CD14-positive monocyte (primary cell): ENCODE measurements around the gene TSHZ3. TPM values are rescaled to one million over a fixed set of nuclear protein-coding genes. Genes with fewer than 3 reads are reported as not detected.

ENCODE experiments used
- DNase-seq, 3 donors: peaks; one replicate each; pipeline ENCODE4 v3.0.0-alpha.2; 2011 to 2022
- H2AFZ ChIP-seq: 2 replicates; pipeline ENCODE4 v1.6.0; 2012; ENCODE audit warnings: mild to moderate bottlenecking, low read depth, low read length, inconsistent platforms; ENCODE audit not compliant: insufficient read depth, poor library complexity, severe bottlenecking
- H3K27ac ChIP-seq, 2 donors: 1 replicate in 1 of 2; 2 replicates in 1 of 2; pipeline ENCODE4 v1.5.1; 2012 to 2013; ENCODE audit warnings: low read length in 2 of 2, control low read depth in 1 of 2, inconsistent platforms in 1 of 2, low read depth in 1 of 2, mild to moderate bottlenecking in 1 of 2
- H3K27me3 ChIP-seq, 2 donors: one replicate each; pipeline versions ENCODE4 v1.6.0 to v1.6.1; 2011 to 2013; ENCODE audit warnings: low read length in 2 of 2; ENCODE audit not compliant: control insufficient read depth in 2 of 2, insufficient read depth in 2 of 2
- H3K36me3 ChIP-seq, 2 donors: replicated peaks in 1 of 2; 1 replicate in 1 of 2; 2 replicates in 1 of 2; pipeline versions ENCODE4 v1.5.1 to v1.6.1; 2012 to 2013; ENCODE audit warnings: low read length in 2 of 2, control low read depth in 1 of 2, inconsistent platforms in 1 of 2, mild to moderate bottlenecking in 1 of 2; ENCODE audit not compliant: insufficient read depth in 2 of 2, control insufficient read depth in 1 of 2
- H3K4me1 ChIP-seq, 2 donors: 1 replicate in 1 of 2; 2 replicates in 1 of 2; pipeline versions ENCODE4 v1.5.1 to v1.6.1; 2012 to 2013; ENCODE audit warnings: low read length in 2 of 2, control low read depth in 1 of 2, inconsistent platforms in 1 of 2, mild to moderate bottlenecking in 1 of 2, moderate library complexity in 1 of 2; ENCODE audit not compliant: insufficient read depth in 2 of 2, control insufficient read depth in 1 of 2
- H3K4me2 ChIP-seq: replicated peaks from 2 replicates; pipeline ENCODE3; 2012; ENCODE audit warnings: low read length, moderate library complexity, mild to moderate bottlenecking; ENCODE audit not compliant: poor library complexity, severe bottlenecking; ENCODE audit errors: extremely low read depth
- H3K4me3 ChIP-seq, 3 experiments: fragments of 200-600 bp in 1 of 3; sonication (generic) in 1 of 3; replicated peaks in 1 of 3; 1 replicate in 2 of 3; 2 replicates in 1 of 3; pipeline ENCODE4 v1.5.1; 2011 to 2013; ENCODE audit warnings: low read length in 3 of 3, mild to moderate bottlenecking in 3 of 3, control low read depth in 2 of 3, low read depth in 2 of 3, inconsistent platforms in 1 of 3, moderate library complexity in 1 of 3
- H3K79me2 ChIP-seq: 2 replicates; pipeline ENCODE4 v1.6.0; 2012; ENCODE audit warnings: mild to moderate bottlenecking, control low read depth, inconsistent platforms, low read length, moderate library complexity; ENCODE audit not compliant: insufficient read depth
- H3K9ac ChIP-seq: 2 replicates; pipeline ENCODE4 v1.6.0; 2017; ENCODE audit warnings: low read length, mild to moderate bottlenecking; ENCODE audit not compliant: insufficient read depth, poor library complexity, severe bottlenecking
- H3K9me3 ChIP-seq, 2 donors: replicated peaks in 1 of 2; 1 replicate in 1 of 2; 2 replicates in 1 of 2; pipeline versions ENCODE4 v1.5.1 to v1.6.1; 2012 to 2013; ENCODE audit warnings: low read length in 2 of 2, control low read depth in 1 of 2; ENCODE audit not compliant: control insufficient read depth in 1 of 2, insufficient read depth in 1 of 2
- H4K20me1 ChIP-seq: 2 replicates; pipeline ENCODE4 v1.6.0; 2012; ENCODE audit warnings: mild to moderate bottlenecking, low read length, control low read depth, moderate library complexity; ENCODE audit not compliant: insufficient read depth
- H3K27ac Mint-ChIP-seq, 7 donors: one replicate each; pipeline ENCODE4 v1.8.0; 2020; ENCODE audit warnings: mild to moderate bottlenecking in 7 of 7, mixed read lengths in 7 of 7, moderate library complexity in 6 of 7, inconsistent platforms in 2 of 7
- H3K27me3 Mint-ChIP-seq, 3 donors: one replicate each; pipeline ENCODE4 v1.8.0; 2021 to 2022; ENCODE audit warnings: low read depth in 3 of 3, mild to moderate bottlenecking in 3 of 3, mixed read lengths in 3 of 3, moderate library complexity in 3 of 3, inconsistent platforms in 1 of 3
- H3K36me3 Mint-ChIP-seq, 2 donors: one replicate each; pipeline ENCODE4 v1.8.0; 2020; ENCODE audit warnings: mixed read lengths in 2 of 2, inconsistent platforms in 1 of 2, mild to moderate bottlenecking in 1 of 2
- H3K4me1 Mint-ChIP-seq: one replicate; pipeline ENCODE4 v1.8.0; 2020; ENCODE audit warnings: mild to moderate bottlenecking, mixed read lengths
- H3K4me3 Mint-ChIP-seq, 2 donors: one replicate each; pipeline ENCODE4 v1.8.0; 2020; ENCODE audit warnings: mild to moderate bottlenecking in 2 of 2, mixed read lengths in 2 of 2, moderate library complexity in 1 of 2
- H3K9me3 Mint-ChIP-seq, 7 donors: one replicate each; pipeline ENCODE4 v1.8.0; 2020 to 2022; ENCODE audit warnings: mixed read lengths in 7 of 7, mild to moderate bottlenecking in 6 of 7, moderate library complexity in 6 of 7, inconsistent platforms in 2 of 7
- CTCF ChIP-seq: fragments of 200-600 bp; IDR thresholded peaks from one replicate; pipeline ENCODE4 v1.8.0; 2022; ENCODE audit warnings: antibody characterized with exemption, mild to moderate bottlenecking
- WGBS: methylation state at CpG from one replicate; pipeline ENCODE4 v1.1.5; 2013; ENCODE audit warnings: missing lambda C conversion rate; ENCODE audit not compliant: insufficient coverage; 5-methylcytosine and 5-hydroxymethylcytosine counted together
- intact Hi-C, 2 donors: fragments of 100-400 bp; cut with micrococcal nuclease; formaldehyde crosslinking; loops; one replicate each; pipeline versions ENCODE4 v1.15.0 to v1.15.1; 2023
- polyA plus RNA-seq, 3 donors: library from polyadenylated mRNA; depleted of rRNA in 1 of 3; unstranded in 2 of 3; stranded (reverse) in 1 of 3; fragments of 300-500 nt in 2 of 3; fragments of >200 nt in 1 of 3; fragmentation: Illumina TruSeq in 2 of 3; gene quantifications; 1 replicate in 2 of 3; 2 replicates in 1 of 3; pipeline ENCODE4 v1.2.3, GENCODE V29; 2012 to 2021

The TSHZ3 gene
- polyA plus RNA-seq, 3 donors, result 2.3 to 5.8 (median 3.3) TPM

- Mint-ChIP-seq H3K4me1 (peaks cover 11% of the 10 kb centered on the region), H3K9me3 (peaks cover 0 to 3% (median 0%) of the 10 kb centered on the region in 7 donors), H3K27me3 (no peaks in the 10 kb centered on the region), H3K27ac (no peak overlapping the region), H3K36me3 (peaks cover 54 to 57% of the 10 kb centered on the region in 2 donors), H3K4me3 (no peak overlapping the region)
- H3K79me2 ChIP-seq, result no peaks in the 10 kb centered on the region
- H4K20me1 ChIP-seq, result peaks cover 19% of the 10 kb centered on the region
- H3K36me3 ChIP-seq, result peaks cover 25 to 47% of the 10 kb centered on the region in 2 donors
- no peak overlapping the region for H3K4me3 ChIP-seq
- no peaks in the 10 kb centered on the region for H3K9me3 ChIP-seq
- intact Hi-C loops, result no loop called here
- no CpG with 5 or more reads among the region's 2 CpGs for WGBS
- peak in 2 of 3 donors; percentile 4 to 17 for DNase-seq
- no peak overlapping the region for H3K4me2 ChIP-seq
- TF ChIP-seq CTCF, result no peak
- no peak overlapping the region for H2AFZ ChIP-seq
- H3K27ac ChIP-seq, result no peak overlapping the region
- no peaks in the 10 kb centered on the region for H3K4me1 ChIP-seq
- no peaks in the 10 kb centered on the region for H3K27me3 ChIP-seq
- no peak overlapping the region for H3K9ac ChIP-seq
These were observed 74.2 kb downstream of the TSHZ3 start for GRCh38 chr19:31275068-31275334.

- Histone ChIP-seq H4K20me1 (peaks cover 15% of the 10 kb centered on the region), H3K27me3 (no peaks in the 10 kb centered on the region), H3K9me3 (no peaks in the 10 kb centered on the region), H3K27ac (no peak overlapping the region), H3K4me3 (no peak overlapping the region), H3K4me2 (no peak overlapping the region), H3K79me2 (no peaks in the 10 kb centered on the region), H2AFZ (no peak overlapping the region), H3K36me3 (peaks cover 25 to 43% of the 10 kb centered on the region in 2 donors), H3K4me1 (no peaks in the 10 kb centered on the region), H3K9ac (no peak overlapping the region)
- DNase-seq, result no peak
- H3K9me3 Mint-ChIP-seq, result peaks cover 0 to 3% (median 0%) of the 10 kb centered on the region in 7 donors
- TF ChIP-seq CTCF, result no peak
- WGBS, result 77% methylated on average over 13 of the region's 19 CpGs
- H3K36me3 Mint-ChIP-seq, result peaks cover 50 to 53% of the 10 kb centered on the region in 2 donors
- H3K27me3 Mint-ChIP-seq, result no peaks in the 10 kb centered on the region
- H3K27ac Mint-ChIP-seq, result peak overlapping the region in 2 of 7 donors; percentile 37 to 52
- intact Hi-C loops, result no loop called here
- H3K4me3 Mint-ChIP-seq, result no peak overlapping the region
- peaks cover 11% of the 10 kb centered on the region for H3K4me1 Mint-ChIP-seq
These were observed 74.8 kb downstream of the TSHZ3 start for GRCh38 chr19:31274251-31275067.
